ENCODE data around the gene HOOK2. TPM values are rescaled to one million over a fixed set of nuclear protein-coding genes. Genes with fewer than 3 reads are reported as not detected.

Gene HOOK2
- total and polyA plus RNA-seq, 2 of the 8 experiments (the other 6 are each of a cell fraction or from before 2014, with no cell fraction given) = 23.8 to 63.2 TPM

GRCh38 chr19:12797141-12797587, 21.8 kb upstream of the HOOK2 start:
- Histone ChIP-seq H3K14ac (ENCODE audit: insufficient read length) (no peak overlapping the region), H3K23me2 (ENCODE audit: low read depth, low read length) (peaks cover 24% of the 10 kb centered on the region), H4K8ac (ENCODE audit: extremely low read depth, insufficient read depth, low read length) (no peak overlapping the region), H3K9me3 (ENCODE audit: insufficient read depth in 2 of 2, low read depth in 1 of 2, low read length in 1 of 2) (no peaks in the 10 kb centered on the region), H4K91ac (replicated peaks; ENCODE audit: insufficient read length, low read length) (no peak overlapping the region), H2AFZ (ENCODE audit: low read length) (no peak overlapping the region), H3K79me2 (ENCODE audit: control insufficient read depth in 1 of 2, insufficient read depth in 2 of 2, low read length in 2 of 2) (peaks cover 0 to 12% of the 10 kb centered on the region in 2 experiments; a peak in 2 of 4 replicates), H3K36me3 (ENCODE audit: control insufficient read depth in 2 of 4, insufficient read depth in 4 of 4, low read length in 3 of 4) (peaks cover 8 to 19% (median 14%) of the 10 kb centered on the region in 4 experiments; a peak in 7 of 8 replicates), H2AK5ac (ENCODE audit: low read depth, low read length) (no peak overlapping the region), H3K4me1 (replicated peaks in 1 of 4; ENCODE audit: control insufficient read depth in 3 of 4, insufficient read depth in 4 of 4, low read length in 3 of 4) (peaks cover 5 to 21% (median 13%) of the 10 kb centered on the region in 4 experiments), H3K18ac (ENCODE audit: extremely low read depth, low read length) (no peak overlapping the region), H3K4me2 (ENCODE audit: insufficient read depth in 1 of 2, low read depth in 2 of 2, low read length in 2 of 2) (no peak overlapping the region), H3K4me3 (ENCODE audit: extremely low read depth in 1 of 4, insufficient read depth in 2 of 4, low read depth in 3 of 4, low read length in 4 of 4) (no peak overlapping the region), H3K79me1 (ENCODE audit: low read depth, low read length) (peaks cover 7% of the 10 kb centered on the region), H4K20me1 (replicated peaks in 1 of 2; ENCODE audit: control insufficient read depth in 1 of 2, insufficient read depth in 2 of 2, low read length in 2 of 2) (peaks cover 0 to 6% of the 10 kb centered on the region in 2 experiments), H4K5ac (ENCODE audit: insufficient read length, low read depth, low read length) (no peak overlapping the region), H3K4ac (replicated peaks; ENCODE audit: insufficient read length, low read depth, low read length) (no peak overlapping the region), H2BK15ac (ENCODE audit: low read length) (no peak overlapping the region), H3K27ac (ENCODE audit: low read depth, low read length) (no peak overlapping the region), H3K56ac (replicated peaks; ENCODE audit: insufficient read length, low read depth, low read length) (no peak overlapping the region), H2BK5ac (ENCODE audit: low read depth, low read length) (no peak overlapping the region), H3K23ac (ENCODE audit: insufficient read length) (no peak overlapping the region), H2BK12ac (ENCODE audit: low read depth, low read length) (no peak overlapping the region), H2BK20ac (ENCODE audit: low read length) (no peak overlapping the region), H2BK120ac (replicated peaks; ENCODE audit: low read depth, low read length) (no peak overlapping the region), H3K27me3 (replicated peaks in 1 of 4; ENCODE audit: control insufficient read depth in 3 of 4, extremely low read depth in 1 of 4, insufficient read depth in 3 of 4, low read length in 3 of 4) (peaks cover 0 to 5% (median 4%) of the 10 kb centered on the region in 4 experiments; a peak in 3 of 7 replicates), H3K9ac (replicated peaks in 1 of 4; ENCODE audit: extremely low read depth in 1 of 4, low read depth in 3 of 4, low read length in 3 of 4) (no peak overlapping the region)
- CTCF ChIA-PET (ENCODE audit: partially characterized antibody) = interaction anchor here (0.9 to 17.9 kb wide), 13 partner anchors 10 to 125 kb away, joined by 3 to 288 read pairs (median 7); no protein-coding TSS in a partner anchor
- WGBS, 2 experiments (ENCODE audit: extremely low coverage in 1 of 2, insufficient coverage in 1 of 2, insufficient read length in 1 of 2, insufficient replicate concordance in 2 of 2, low coverage in 1 of 2, low lambda C conversion rate in 2 of 2, missing lambda C conversion rate in 1 of 2) = 93% methylated on average over 6 of the region's 6 CpGs; no CpG with 5 or more reads in 1 of the 2 experiments
- DNase-seq (ENCODE audit: low read depth in 1 of 2, low spot score in 2 of 2) (no peak), FAIRE-seq (no peak)
- TF ChIP-seq CBX5 (IDR thresholded peaks at IDR 0.05; ENCODE audit: low read depth, low read length) (no peak), CBX8 (IDR thresholded peaks at IDR 0.05; ENCODE audit: borderline replicate concordance, low read depth, low read length) (no peak), NRF1 (IDR thresholded peaks at IDR 0.05; ENCODE audit: low read depth, low read length) (no peak), GTF2F1 (IDR thresholded peaks at IDR 0.05; ENCODE audit: borderline replicate concordance, low read depth, low read length) (no peak), SIRT6 (IDR thresholded peaks at IDR 0.05; ENCODE audit: low read length) (no peak), SRF (IDR thresholded peaks at IDR 0.05; ENCODE audit: low read depth, low read length) (no peak), RBBP5 (IDR thresholded peaks at IDR 0.05; ENCODE audit: borderline replicate concordance, low read depth, low read length) (no peak), RFX5 (IDR thresholded peaks at IDR 0.05; ENCODE audit: borderline replicate concordance, low read depth, low read length) (no peak), SP4 (IDR thresholded peaks at IDR 0.05; ENCODE audit: low read length) (no peak)
- POLR2A ChIA-PET (ENCODE audit: partially characterized antibody) = interaction anchor here (0.6 to 15.2 kb wide), 6 partner anchors 21 to 1199 kb away, joined by 3 to 317 read pairs (median 3); partner anchors contain the start of gene HOOK2
